T-helper 17 cell (primary cell): Measurements from ENCODE around the gene RRAD. TPM values are rescaled to one million over a fixed set of nuclear protein-coding genes. Genes with fewer than 3 reads are reported as not detected.

Experiments
- ATAC-seq: fragments of 150-1000 bp; cut with Tn5 transposase; 2 replicates; pipeline ENCODE4 v1.10.0; 2021; ENCODE audit warnings: mild to moderate bottlenecking, moderate library complexity
- DNase-seq, 3 donors: peaks; one replicate each; pipeline versions ENCODE4 v3.0.0 to v3.0.0-alpha.2; 2020 to 2021
- H3K9me3 ChIP-seq: one replicate; pipeline ENCODE4 v1.7.0; 2013; ENCODE audit warnings: low read length, mild to moderate bottlenecking; ENCODE audit not compliant: control insufficient read depth, poor library complexity, severe bottlenecking
- H3K27ac Mint-ChIP-seq: one replicate; pipeline ENCODE4 v1.8.0; 2022; ENCODE audit warnings: mild to moderate bottlenecking, moderate library complexity, mixed read lengths
- H3K27me3 Mint-ChIP-seq: one replicate; pipeline ENCODE4 v1.8.0; 2022; ENCODE audit warnings: mixed read lengths
- H3K36me3 Mint-ChIP-seq: one replicate; pipeline ENCODE4 v1.8.0; 2022; ENCODE audit warnings: low read depth, mixed read lengths
- H3K4me1 Mint-ChIP-seq: one replicate; pipeline ENCODE4 v1.8.0; 2022; ENCODE audit warnings: mild to moderate bottlenecking, mixed read lengths
- H3K4me3 Mint-ChIP-seq: one replicate; pipeline ENCODE4 v1.8.0; 2022; ENCODE audit warnings: mild to moderate bottlenecking, moderate library complexity, mixed read lengths
- total RNA-seq, 4 donors: library from RNA in 2 of 4; stranded (reverse) in 2 of 4; gene quantifications; one replicate each; pipeline ENCODE4 v1.2.3 and lab custom pipeline; 2022 to 2026

Gene RRAD
- total RNA-seq, 2 donors from 2014 or later = 0.52 to 0.67 TPM

DNA sequence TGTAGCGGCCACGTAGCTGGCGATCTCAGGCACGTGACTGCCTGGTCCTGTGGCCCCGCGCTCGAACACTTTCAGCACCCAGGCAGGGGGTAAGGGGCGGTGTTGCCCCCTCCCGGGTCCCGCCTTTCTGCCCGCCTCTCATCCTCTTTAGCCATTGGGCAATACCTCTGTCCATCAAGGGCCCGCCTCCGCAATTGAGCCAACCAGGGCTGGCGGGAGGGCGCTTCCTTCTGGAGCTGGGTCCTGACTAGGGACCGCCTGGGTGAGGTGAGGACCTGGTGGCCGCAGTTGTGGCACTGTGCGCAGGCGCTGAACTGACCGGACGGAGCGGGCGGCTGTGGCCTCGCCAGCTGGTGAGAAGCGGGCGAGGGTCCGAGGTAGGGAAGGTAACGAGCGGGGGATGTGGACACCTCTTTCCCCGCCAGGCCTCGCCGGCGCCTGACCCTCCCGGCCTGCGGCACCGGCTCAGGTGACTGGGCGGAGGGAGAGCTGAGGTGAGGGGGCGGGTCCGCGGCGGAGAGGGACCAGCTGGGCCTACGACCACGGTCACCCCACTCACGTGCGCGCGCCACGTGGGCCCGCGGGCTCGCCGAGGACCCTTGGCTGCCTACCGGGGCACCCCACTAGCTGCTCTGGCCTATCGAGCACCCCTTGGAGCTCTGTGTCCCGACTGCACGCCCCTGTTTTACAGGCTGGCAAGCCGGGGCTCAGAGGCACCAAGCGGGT lies 44.9 kb downstream of the RRAD start, which contains the start of gene PDP2:
Gene PDP2, plus strand, starts transcription at position 228 of the 726 bp plus-strand sequence. CDS start 3,770 bp downstream, outside the sequence.
- ATAC-seq (peak; percentile 98), DNase-seq (peak; percentile 77 to 83 (median 81))
- H3K36me3 Mint-ChIP-seq = peaks cover 2% of the 10 kb centered on the region
- H3K4me3 Mint-ChIP-seq = peak within 1 kb of the TSS; percentile 99
- no peaks in the 10 kb centered on the region for H3K9me3 ChIP-seq
- no peaks in the 10 kb centered on the region for H3K27me3 Mint-ChIP-seq
- H3K4me1 Mint-ChIP-seq = peaks cover 18% of the 10 kb centered on the region
- H3K27ac Mint-ChIP-seq = peak within 1 kb of the TSS; percentile 93

DNA sequence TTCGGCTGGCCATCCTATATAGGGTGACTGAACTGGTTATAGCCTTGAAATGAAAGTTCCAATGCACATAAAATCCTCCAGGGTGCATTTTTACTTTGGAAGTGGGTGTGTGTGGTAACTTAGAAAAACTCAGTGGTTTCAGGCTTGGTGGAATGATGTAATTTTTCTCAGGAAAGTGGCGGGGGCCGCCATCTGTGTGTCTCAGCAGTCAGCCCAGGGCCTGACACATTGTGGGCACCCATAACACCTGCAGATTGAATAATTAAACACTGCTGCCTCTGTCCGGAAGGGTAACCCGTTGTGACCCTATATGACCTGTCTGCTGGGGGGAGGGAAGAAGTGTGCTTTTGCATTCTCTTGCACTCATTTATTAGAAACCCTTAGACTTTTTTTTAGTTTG lies 47.3 kb downstream of the RRAD start:
- Mint-ChIP-seq H3K27ac (no peak overlapping the region), H3K4me1 (peaks cover 27% of the 10 kb centered on the region), H3K27me3 (no peaks in the 10 kb centered on the region), H3K4me3 (no peak overlapping the region), H3K36me3 (peaks cover 2% of the 10 kb centered on the region)
- ATAC-seq (no peak), DNase-seq (no peak)
- no peaks in the 10 kb centered on the region for H3K9me3 ChIP-seq

DNA sequence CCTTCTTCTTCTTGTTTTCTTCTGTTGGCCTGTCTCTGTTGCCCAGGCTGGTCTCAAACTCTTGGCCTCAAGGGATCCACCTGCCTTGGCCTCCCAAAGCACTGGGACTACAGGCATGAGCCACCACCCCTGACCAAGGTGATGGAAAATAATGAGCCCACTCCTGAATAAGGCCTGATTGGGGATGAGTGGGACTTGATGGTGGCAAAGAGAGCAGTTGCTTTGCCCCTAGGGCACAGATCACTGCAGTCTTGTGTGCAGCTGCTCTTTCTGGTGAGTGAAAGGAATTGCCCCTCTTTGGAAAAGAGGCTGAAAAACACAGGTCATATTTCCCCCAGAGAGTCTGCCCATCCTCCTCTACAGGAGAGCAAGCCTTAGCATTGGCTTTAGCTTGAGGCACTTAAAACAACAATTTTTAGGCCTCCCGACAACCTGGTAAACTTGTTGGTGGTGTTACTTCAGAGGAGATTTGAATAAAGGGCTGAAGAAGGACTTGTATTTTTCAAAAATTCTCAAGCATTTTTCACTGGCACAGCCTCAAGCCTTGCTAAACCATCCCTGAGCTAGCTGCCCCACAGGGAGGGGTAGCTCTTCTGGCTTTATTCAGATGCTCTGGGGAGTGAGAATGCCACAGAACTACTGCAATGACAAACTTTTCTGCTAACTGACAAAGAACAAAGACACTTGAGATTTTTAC lies 51.1 kb downstream of the RRAD start:
- ATAC-seq (no peak), DNase-seq (no peak)
- Mint-ChIP-seq H3K4me3 (peak overlapping the region; percentile 64), H3K27me3 (no peaks in the 10 kb centered on the region), H3K4me1 (peaks cover 18% of the 10 kb centered on the region), H3K27ac (peak overlapping the region; percentile 53), H3K36me3 (no peaks in the 10 kb centered on the region)
- H3K9me3 ChIP-seq = no peaks in the 10 kb centered on the region

DNA sequence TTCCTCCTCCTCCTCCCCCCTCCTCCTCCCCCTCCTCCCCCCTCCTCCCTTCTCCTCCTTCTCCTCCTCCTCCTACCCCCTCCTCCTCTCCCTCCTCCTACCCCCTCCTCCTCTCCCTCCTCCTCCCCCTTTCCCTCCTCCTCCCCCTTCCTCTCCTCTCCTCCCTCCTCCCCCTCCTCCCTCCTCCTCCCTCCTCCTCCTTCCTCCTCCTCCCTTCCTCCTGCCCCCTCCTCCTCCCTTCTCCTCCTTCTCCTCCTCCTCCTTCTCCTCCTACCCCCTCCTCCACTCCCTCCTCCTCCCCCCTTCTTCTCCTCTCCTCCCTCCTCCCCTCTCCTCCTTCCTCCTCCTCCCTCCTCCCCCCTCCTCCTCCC lies 51.7 kb downstream of the RRAD start:
- H3K4me1 Mint-ChIP-seq = peaks cover 18% of the 10 kb centered on the region

DNA sequence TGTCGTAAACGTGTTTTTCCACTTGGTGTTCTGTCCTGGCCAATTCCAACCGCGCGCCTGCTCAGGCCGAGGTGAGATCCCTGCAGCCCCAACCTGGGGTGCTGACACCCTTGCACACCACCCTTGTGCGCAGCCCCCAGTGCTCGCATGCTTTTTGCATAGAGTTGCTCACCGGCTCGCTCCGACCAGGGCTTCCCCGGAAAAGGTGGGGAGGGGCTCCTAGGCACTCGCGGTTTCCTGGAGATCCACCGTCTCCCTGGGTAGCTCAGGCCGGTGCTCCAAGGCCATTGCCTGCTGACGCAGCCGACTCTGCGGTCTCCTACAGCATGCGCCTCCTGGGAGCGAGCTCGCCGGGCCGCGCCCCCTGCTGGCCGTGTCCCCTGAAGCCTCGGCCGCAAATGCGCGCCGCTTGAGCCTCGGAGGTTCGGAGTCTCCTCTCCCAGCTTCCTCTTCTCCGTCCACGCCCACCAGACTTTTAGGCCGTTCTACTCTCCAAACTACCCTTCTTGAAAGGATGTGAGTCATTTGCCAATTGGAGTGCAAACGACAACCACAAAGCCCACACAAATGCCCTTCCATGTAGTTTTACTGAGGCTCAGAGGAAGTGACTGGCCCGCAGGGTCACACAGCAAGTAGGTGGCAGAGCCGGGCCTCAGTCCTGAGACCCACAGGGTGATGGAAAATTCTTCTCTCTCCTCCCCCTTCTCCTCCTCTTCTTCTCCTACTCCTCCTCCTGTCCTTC lies 52.2 kb downstream of the RRAD start:
- Mint-ChIP-seq H3K4me3 (peak overlapping the region; percentile 90), H3K27me3 (no peaks in the 10 kb centered on the region), H3K27ac (peak overlapping the region; percentile 81), H3K36me3 (no peaks in the 10 kb centered on the region), H3K4me1 (peaks cover 18% of the 10 kb centered on the region)
- peak; percentile 89 for ATAC-seq
- no peaks in the 10 kb centered on the region for H3K9me3 ChIP-seq
- DNase-seq = peak; percentile 76 to 83 (median 80)

More for the DNA sequence above, 51.7 kb downstream of the RRAD start:
- no peaks in the 10 kb centered on the region for H3K27me3 Mint-ChIP-seq
- no peaks in the 10 kb centered on the region for H3K9me3 ChIP-seq
- peak overlapping the region; percentile 90 for H3K4me3 Mint-ChIP-seq
- no peaks in the 10 kb centered on the region for H3K36me3 Mint-ChIP-seq
- H3K27ac Mint-ChIP-seq = peak overlapping the region; percentile 81
- ATAC-seq (no peak), DNase-seq (no peak)

DNA sequence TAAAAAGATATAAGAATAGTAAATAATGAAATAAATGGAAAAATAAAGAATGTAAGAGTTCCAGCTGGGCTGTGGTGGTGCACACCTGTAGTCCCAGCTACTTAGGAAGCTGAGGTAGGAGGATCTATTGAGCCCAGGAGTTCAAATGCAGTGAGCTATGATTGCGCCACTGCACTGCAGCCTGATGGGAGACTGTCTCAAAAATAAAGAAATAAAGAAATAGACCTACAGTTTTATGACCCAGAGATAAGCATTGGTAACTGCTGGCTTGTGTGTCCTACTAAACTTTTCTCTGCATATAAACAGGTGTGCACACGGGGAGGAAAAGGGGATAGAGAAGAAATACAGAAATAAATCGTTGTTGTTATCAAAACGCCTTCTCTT lies 52.8 kb downstream of the RRAD start:
- Mint-ChIP-seq H3K27me3 (peaks cover 4% of the 10 kb centered on the region), H3K36me3 (peaks cover 2% of the 10 kb centered on the region), H3K4me1 (peaks cover 23% of the 10 kb centered on the region), H3K27ac (peak overlapping the region; percentile 81), H3K4me3 (peak overlapping the region; percentile 90)
- no peaks in the 10 kb centered on the region for H3K9me3 ChIP-seq
- DNase-seq (no peak), ATAC-seq (no peak)

DNA sequence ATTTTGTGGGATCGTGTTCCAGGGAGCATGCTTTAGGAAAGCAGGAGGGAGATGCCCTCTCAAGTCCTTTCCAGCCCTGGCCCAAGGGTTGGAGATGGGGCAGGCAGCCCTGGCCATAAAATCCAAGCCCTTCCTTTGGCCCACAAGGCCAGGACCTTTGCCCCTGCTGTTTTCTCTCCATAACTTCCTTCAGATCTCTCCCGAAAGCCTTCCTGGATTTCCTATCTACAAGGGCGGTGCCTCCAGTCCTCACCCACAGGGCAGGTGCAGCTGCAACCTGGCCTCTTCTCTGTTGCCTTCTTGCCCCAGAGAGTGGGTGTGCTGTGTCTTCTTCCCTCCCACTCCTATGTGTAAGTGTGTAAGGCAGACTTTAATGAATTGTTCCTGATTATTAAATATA lies 53.5 kb downstream of the RRAD start:
- H3K27me3 Mint-ChIP-seq = peaks cover 4% of the 10 kb centered on the region
- H3K4me1 Mint-ChIP-seq = peaks cover 23% of the 10 kb centered on the region
- H3K4me3 Mint-ChIP-seq = no peak overlapping the region
- no peak overlapping the region for H3K27ac Mint-ChIP-seq
- H3K9me3 ChIP-seq = no peaks in the 10 kb centered on the region
- peaks cover 2% of the 10 kb centered on the region for H3K36me3 Mint-ChIP-seq
- no peak for DNase-seq
- ATAC-seq = no peak

Other genes starting within 250 kb of the RRAD start
- gene CMTM4, start 228.8 kb downstream of the RRAD start, total RNA-seq = 1 to 10 TPM; 1.1 to 1.5 TPM
- 10 to 100 TPM; 77.5 to 97.1 TPM for gene DYNC1LI2, start 173.9 kb downstream of the RRAD start, total RNA-seq
- gene TERB1, start 124.0 kb downstream of the RRAD start, total RNA-seq = under 1 TPM in 1 of 2 donors, not detected in 1; 0.40 TPM
- 10 to 100 TPM; 63.0 to 78.7 TPM for gene NAE1, start 94.6 kb downstream of the RRAD start, total RNA-seq
- not detected for gene CA7, start 81.1 kb downstream of the RRAD start, total RNA-seq
- gene PDP2, start 45.0 kb downstream of the RRAD start, total RNA-seq = 1 to 10 TPM; 5.8 to 8.9 TPM
- gene CDH16, start 6.7 kb downstream of the RRAD start, total RNA-seq = not detected
- 10 to 100 TPM; 50.3 to 51.0 TPM for gene CIAO2B, start 8.9 kb upstream of the RRAD start, total RNA-seq
- 10 to 100 TPM; 33.1 to 36.8 TPM for gene CES2, start 10.0 kb upstream of the RRAD start, total RNA-seq
- gene CES3, start 35.7 kb upstream of the RRAD start, total RNA-seq = 1 to 10 TPM in 1 of 2 donors, under 1 TPM in 1; 0.63 to 1.3 TPM
- 10 to 100 TPM; 17.8 to 20.0 TPM for gene CES4A, start 63.1 kb upstream of the RRAD start, total RNA-seq
- gene CBFB, start 103.6 kb upstream of the RRAD start, total RNA-seq = 10 to 100 TPM; 78.5 to 85.4 TPM
- gene PHAF1, start 184.4 kb upstream of the RRAD start, total RNA-seq = 10 to 100 TPM; 11.9 to 17.0 TPM
- gene B3GNT9, start 225.5 kb upstream of the RRAD start, total RNA-seq = 1 to 10 TPM; 7.0 to 8.1 TPM
- 100 to 1,000 TPM in 1 of 2 donors, 10 to 100 TPM in 1; 92.7 to 103 TPM for gene TRADD, start 234.4 kb upstream of the RRAD start, total RNA-seq
- 10 to 100 TPM; 50.0 to 55.1 TPM for gene FBXL8, start 234.4 kb upstream of the RRAD start, total RNA-seq
- 10 to 100 TPM; 54.5 to 80.9 TPM for gene HSF4, start 239.2 kb upstream of the RRAD start, total RNA-seq
- 1 to 10 TPM; 4.3 to 5.5 TPM for gene NOL3, start 245.0 kb upstream of the RRAD start, total RNA-seq